HEK293 (cell line): ENCODE data around the gene PAQR6.

ENCODE experiments used
- KLF1 ChIP-seq: fragments of 450-650 bp; formaldehyde crosslinking; IDR thresholded peaks from 2 replicates; pipeline ENCODE4 v1.5.1; 2016; ENCODE audit warnings: missing biosample characterization, missing genetic modification characterization
- KLF16 ChIP-seq: fragments of 450-650 bp; formaldehyde crosslinking; IDR thresholded peaks from 2 replicates; pipeline ENCODE4 v1.5.1; 2017; ENCODE audit warnings: missing biosample characterization, missing genetic modification characterization
- PRDM1 ChIP-seq: fragments of 450-650 bp; formaldehyde crosslinking; IDR thresholded peaks from 2 replicates; pipeline ENCODE4; 2016; ENCODE audit warnings: missing biosample characterization, missing genetic modification characterization
- PRDM10 ChIP-seq: fragments of 450-650 bp; formaldehyde crosslinking; IDR thresholded peaks from 2 replicates; pipeline ENCODE4 v1.5.1; 2016; ENCODE audit warnings: missing biosample characterization, missing genetic modification characterization
- PRDM4 ChIP-seq: fragments of 450-650 bp; formaldehyde crosslinking; IDR thresholded peaks from 2 replicates; pipeline ENCODE4 v1.5.1; 2017; ENCODE audit warnings: missing biosample characterization, missing genetic modification characterization
- WT1 ChIP-seq: fragments of 450-650 bp; formaldehyde crosslinking; IDR thresholded peaks from 2 replicates; pipeline ENCODE4 v1.5.1; 2016; ENCODE audit warnings: missing biosample characterization, missing genetic modification characterization
- ZBTB17 ChIP-seq: fragments of 450-650 bp; formaldehyde crosslinking; IDR thresholded peaks from 2 replicates; pipeline ENCODE4 v1.5.1; 2016; ENCODE audit warnings: missing biosample characterization, missing genetic modification characterization
- ZBTB20 ChIP-seq: fragments of 450-650 bp; formaldehyde crosslinking; IDR thresholded peaks from 2 replicates; pipeline ENCODE4 v1.5.1; 2016; ENCODE audit warnings: missing biosample characterization, missing genetic modification characterization
- ZBTB44 ChIP-seq: fragments of 450-650 bp; IDR thresholded peaks from 2 replicates; pipeline ENCODE4 v1.5.1; 2018; ENCODE audit warnings: missing biosample characterization, mild to moderate bottlenecking, missing genetic modification characterization
- ZBTB8A ChIP-seq: fragments of 450-650 bp; formaldehyde crosslinking; IDR thresholded peaks from 2 replicates; pipeline ENCODE4 v1.5.1; 2016; ENCODE audit warnings: missing biosample characterization, missing genetic modification characterization
- ZEB2 ChIP-seq: fragments of 450-650 bp; formaldehyde crosslinking; IDR thresholded peaks from 2 replicates; pipeline ENCODE4 v1.5.1; 2016; ENCODE audit warnings: missing biosample characterization, missing genetic modification characterization
- ZNF121 ChIP-seq: fragments of 450-650 bp; formaldehyde crosslinking; IDR thresholded peaks from 2 replicates; pipeline ENCODE4 v1.5.1; 2016; ENCODE audit warnings: missing biosample characterization, missing genetic modification characterization
- ZNF148 ChIP-seq: fragments of 450-650 bp; formaldehyde crosslinking; IDR thresholded peaks from 2 replicates; pipeline ENCODE4 v1.5.0; 2017; ENCODE audit warnings: missing biosample characterization, missing genetic modification characterization, borderline replicate concordance
- ZNF18 ChIP-seq: fragments of 450-650 bp; formaldehyde crosslinking; IDR thresholded peaks from 2 replicates; pipeline ENCODE4 v1.5.1; 2016; ENCODE audit warnings: missing biosample characterization, missing genetic modification characterization
- ZNF26 ChIP-seq: fragments of 450-650 bp; formaldehyde crosslinking; IDR thresholded peaks from 2 replicates; pipeline ENCODE4 v1.5.1; 2016; ENCODE audit warnings: missing biosample characterization, missing genetic modification characterization
- ZNF341 ChIP-seq: fragments of 450-650 bp; formaldehyde crosslinking; IDR thresholded peaks from 2 replicates; pipeline ENCODE4; 2016; ENCODE audit warnings: low read depth, missing biosample characterization, missing genetic modification characterization
- ZNF37A ChIP-seq: fragments of 450-650 bp; IDR thresholded peaks from 2 replicates; pipeline ENCODE4 v1.5.1; 2018; ENCODE audit warnings: missing biosample characterization, missing genetic modification characterization
- ZNF449 ChIP-seq: fragments of 450-650 bp; formaldehyde crosslinking; IDR thresholded peaks from 2 replicates; pipeline ENCODE4 v1.5.1; 2017; ENCODE audit warnings: missing biosample characterization, mild to moderate bottlenecking, missing genetic modification characterization, moderate library complexity
- ZNF600 ChIP-seq: fragments of 450-650 bp; formaldehyde crosslinking; IDR thresholded peaks from 2 replicates; pipeline ENCODE4 v1.5.1; 2016; ENCODE audit warnings: missing biosample characterization, missing genetic modification characterization
- ZNF621 ChIP-seq: fragments of 450-650 bp; formaldehyde crosslinking; IDR thresholded peaks from 2 replicates; pipeline ENCODE4 v1.5.1; 2017; ENCODE audit warnings: missing biosample characterization, missing genetic modification characterization
- ZNF677 ChIP-seq: fragments of 450-650 bp; IDR thresholded peaks from 2 replicates; pipeline ENCODE4 v1.5.0; 2018; ENCODE audit warnings: missing biosample characterization, mild to moderate bottlenecking, missing genetic modification characterization, moderate library complexity
- ZSCAN18 ChIP-seq: fragments of 450-650 bp; formaldehyde crosslinking; IDR thresholded peaks from 2 replicates; pipeline ENCODE4 v1.5.1; 2016; ENCODE audit warnings: missing biosample characterization, missing genetic modification characterization

The PAQR6 gene

GRCh38 chr1:156193488-156194299 lies 54.2 kb downstream of the PAQR6 start, which contains the start of gene SLC25A44 (continued):
- TF ChIP-seq ZBTB44 (tag by site-specific recombination) (no peak), ZBTB17 (peak; percentile 78), ZBTB20 (tag by site-specific recombination) (no peak; the same call in 1 of the 2 replicates), ZNF600 (tag by site-specific recombination) (peak; percentile 64; the same call in 1 of the 2 replicates), ZNF121 (tag by site-specific recombination) (no peak), ZNF18 (tag by site-specific recombination) (no peak), ZNF37A (tag by site-specific recombination) (no peak), ZEB2 (tag by site-specific recombination) (0 out of 2 replicates have a peak, but pooled peaks have one; percentile 45), ZSCAN18 (tag by site-specific recombination) (0 out of 2 replicates have a peak, but pooled peaks have one; percentile 23), KLF1 (tag by site-specific recombination) (no peak), PRDM4 (tag by site-specific recombination) (no peak), ZBTB8A (peak; percentile 45; the same call in 1 of the 2 replicates), ZNF26 (tag by site-specific recombination) (no peak), ZNF148 (tag by site-specific recombination) (no peak), WT1 (tag by site-specific recombination) (no peak), ZNF677 (tag by site-specific recombination) (no peak), ZNF621 (tag by site-specific recombination) (no peak), KLF16 (tag by site-specific recombination) (peak; percentile 36; the same call in 1 of the 2 replicates), ZNF341 (tag by site-specific recombination) (peak; percentile 68), ZNF449 (tag by site-specific recombination) (peak; percentile 89; the same call in 1 of the 2 replicates), PRDM10 (tag by site-specific recombination) (peak; percentile 64), PRDM1 (tag by site-specific recombination) (no peak)
